ENCODE results near the gene REV1. TPM values are rescaled to one million over a fixed set of nuclear protein-coding genes. Genes with fewer than 3 reads are reported as not detected.
"Not testable (repeated sequence)": the region's sequence is repeated elsewhere in the genome, so short reads cannot be mapped to it uniquely, and the experiment has no call there.

Gene REV1
- total RNA-seq, 1 donor from 2014 or later, result 24.4 TPM

GRCh38 chr2:99471654-99472599 is 17.9 kb downstream of the REV1 start:
- FAIRE-seq, result no peak
- H3K36me3 ChIP-seq (ENCODE audit: insufficient read depth, low read length), result no peaks in the 10 kb centered on the region
- TF ChIP-seq EZH2 (IDR thresholded peaks at IDR 0.05; ENCODE audit: insufficient read depth, low read length) (no peak), CTCF (IDR thresholded peaks at IDR 0.05; ENCODE audit: insufficient read depth, low read depth, low read length) (no peak)
- H3K9me3 ChIP-seq (ENCODE audit: insufficient read depth, low read depth, low read length), result no peaks in the 10 kb centered on the region
- H3K4me3 ChIP-seq (ENCODE audit: insufficient read depth, low read depth, low read length), result no peak overlapping the region
- DNase-seq (ENCODE audit: low read depth), result no peak
- H3K27me3 ChIP-seq (ENCODE audit: insufficient read depth, low read length), result no peaks in the 10 kb centered on the region
- no peak overlapping the region for H2AFZ ChIP-seq (ENCODE audit: low read depth, low read length)
- H3K27ac Mint-ChIP-seq (ENCODE audit: unreplicated experiment), result peak overlapping the region; percentile 66
- no peak overlapping the region for H3K4me2 ChIP-seq (ENCODE audit: low read length)
- H3K4me3 Mint-ChIP-seq (ENCODE audit: unreplicated experiment), result no peak overlapping the region
- peaks cover 96% of the 10 kb centered on the region for H3K79me2 ChIP-seq (ENCODE audit: insufficient read depth, low read length)
- H3K9ac ChIP-seq (ENCODE audit: low read length), result no peak overlapping the region
- peaks cover 44% of the 10 kb centered on the region for H4K20me1 ChIP-seq (ENCODE audit: insufficient read depth, low read length)
- H3K36me3 Mint-ChIP-seq (ENCODE audit: low read depth, unreplicated experiment), result peaks cover 6% of the 10 kb centered on the region
- H3K4me1 Mint-ChIP-seq (ENCODE audit: low read depth, unreplicated experiment), result peaks cover 21% of the 10 kb centered on the region
- no peaks in the 10 kb centered on the region for H3K27me3 Mint-ChIP-seq (ENCODE audit: low read depth, unreplicated experiment)
- H3K4me1 ChIP-seq (ENCODE audit: insufficient read depth, low read length), result no peaks in the 10 kb centered on the region
- H3K27ac ChIP-seq (ENCODE audit: low read depth, low read length), result no peak overlapping the region
- H3K9me3 Mint-ChIP-seq (ENCODE audit: unreplicated experiment), result peaks cover 4% of the 10 kb centered on the region

- TF ChIP-seq EZH2 (IDR thresholded peaks at IDR 0.05; ENCODE audit: insufficient read depth, low read length) (no peak), CTCF (IDR thresholded peaks at IDR 0.05; ENCODE audit: insufficient read depth, low read depth, low read length) (no peak)
- Mint-ChIP-seq H3K36me3 (ENCODE audit: low read depth, unreplicated experiment) (peaks cover 6% of the 10 kb centered on the region), H3K27ac (ENCODE audit: unreplicated experiment) (no peak overlapping the region), H3K4me3 (ENCODE audit: unreplicated experiment) (no peak overlapping the region), H3K9me3 (ENCODE audit: unreplicated experiment) (peaks cover 4% of the 10 kb centered on the region), H3K27me3 (ENCODE audit: low read depth, unreplicated experiment) (no peaks in the 10 kb centered on the region), H3K4me1 (ENCODE audit: low read depth, unreplicated experiment) (peaks cover 21% of the 10 kb centered on the region)
- H3K9ac ChIP-seq (ENCODE audit: low read length), result no peak overlapping the region
- H3K79me2 ChIP-seq (ENCODE audit: insufficient read depth, low read length), result peaks cover 96% of the 10 kb centered on the region
- DNase-seq (ENCODE audit: low read depth) (no peak), FAIRE-seq (no peak)
- H3K4me2 ChIP-seq (ENCODE audit: low read length), result no peak overlapping the region
- no peak overlapping the region for H3K4me3 ChIP-seq (ENCODE audit: insufficient read depth, low read depth, low read length)
- H3K4me1 ChIP-seq (ENCODE audit: insufficient read depth, low read length), result no peaks in the 10 kb centered on the region
- no peak overlapping the region for H3K27ac ChIP-seq (ENCODE audit: low read depth, low read length)
- H4K20me1 ChIP-seq (ENCODE audit: insufficient read depth, low read length), result peaks cover 46% of the 10 kb centered on the region
- no peak overlapping the region for H2AFZ ChIP-seq (ENCODE audit: low read depth, low read length)
- H3K27me3 ChIP-seq (ENCODE audit: insufficient read depth, low read length), result no peaks in the 10 kb centered on the region
- no peaks in the 10 kb centered on the region for H3K36me3 ChIP-seq (ENCODE audit: insufficient read depth, low read length)
- H3K9me3 ChIP-seq (ENCODE audit: insufficient read depth, low read depth, low read length), result no peaks in the 10 kb centered on the region
These were observed 18.9 kb downstream of the REV1 start for GRCh38 chr2:99470957-99471356.

- not testable (repeated sequence) for H3K4me1 ChIP-seq (ENCODE audit: insufficient read depth, low read length); H2AFZ ChIP-seq (ENCODE audit: low read depth, low read length); H3K4me2 ChIP-seq (ENCODE audit: low read length); H3K9me3 ChIP-seq (ENCODE audit: insufficient read depth, low read depth, low read length); H3K27ac ChIP-seq (ENCODE audit: low read depth, low read length); H3K36me3 Mint-ChIP-seq (ENCODE audit: low read depth, unreplicated experiment); H3K27me3 Mint-ChIP-seq (ENCODE audit: low read depth, unreplicated experiment); H3K9ac ChIP-seq (ENCODE audit: low read length); FAIRE-seq; H3K9me3 Mint-ChIP-seq (ENCODE audit: unreplicated experiment); H3K4me3 ChIP-seq (ENCODE audit: insufficient read depth, low read depth, low read length); H3K36me3 ChIP-seq (ENCODE audit: insufficient read depth, low read length); H3K27me3 ChIP-seq (ENCODE audit: insufficient read depth, low read length); H3K4me3 Mint-ChIP-seq (ENCODE audit: unreplicated experiment); DNase-seq (ENCODE audit: low read depth); H3K27ac Mint-ChIP-seq (ENCODE audit: unreplicated experiment)
- Histone ChIP-seq H4K20me1 (ENCODE audit: insufficient read depth, low read length) (peaks cover 46% of the 10 kb centered on the region), H3K79me2 (ENCODE audit: insufficient read depth, low read length) (peaks cover 94% of the 10 kb centered on the region)
- H3K4me1 Mint-ChIP-seq (ENCODE audit: low read depth, unreplicated experiment), result peaks cover 21% of the 10 kb centered on the region
These were observed 19.4 kb downstream of the REV1 start for GRCh38 chr2:99470459-99470858.

Data from astrocyte (in vitro differentiated cells and primary cell).